Measurements from ENCODE around the gene RNF150.

The RNF150 gene

DNA sequence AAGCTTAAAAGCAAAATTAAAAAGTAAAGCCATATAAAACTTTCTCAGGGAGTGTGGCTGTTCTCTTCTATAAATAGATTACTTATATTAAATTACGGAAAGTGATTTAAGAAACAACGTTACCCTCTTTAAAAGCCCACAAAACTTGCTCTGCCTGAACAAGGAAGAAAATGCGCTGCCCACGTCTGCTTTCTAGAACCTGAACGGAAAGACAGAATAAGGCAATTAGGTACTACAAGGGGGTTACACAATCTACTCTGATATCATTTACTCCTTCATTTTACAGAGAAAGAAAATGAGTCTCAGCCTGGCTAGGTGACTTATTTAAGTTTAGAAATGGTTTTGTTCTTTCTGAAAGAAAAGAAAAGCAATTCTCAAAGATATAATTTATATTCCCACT is 147.2 kb downstream of the RNF150 start:
- Histone ChIP-seq H3K9me2 (replicated peaks; ENCODE audit: low read depth, low read length) (no peaks in the 10 kb centered on the region), H3K4me1 (ENCODE audit: insufficient read depth, low read length, poor library complexity, severe bottlenecking) (peaks cover 8% of the 10 kb centered on the region), H3K9me3 (ENCODE audit: insufficient read depth, low read depth, low read length) (no peaks in the 10 kb centered on the region), H3K4me3 (ENCODE audit: low read length, poor library complexity, severe bottlenecking) (no peak overlapping the region), H4K20me1 (ENCODE audit: insufficient read depth, low read length, poor library complexity, severe bottlenecking) (no peaks in the 10 kb centered on the region), H3K27me3 (ENCODE audit: insufficient read depth, low read length, poor library complexity, severe bottlenecking) (no peaks in the 10 kb centered on the region), H3K36me3 (ENCODE audit: insufficient read depth, low read length) (no peaks in the 10 kb centered on the region), H3K9ac (ENCODE audit: low read depth, low read length, poor library complexity, severe bottlenecking) (no peak overlapping the region), H3K79me2 (ENCODE audit: insufficient read depth, low read length) (no peaks in the 10 kb centered on the region), H3F3A (ENCODE audit: low read depth) (no peaks in the 10 kb centered on the region), H3K4me2 (ENCODE audit: low read depth, low read length, poor library complexity, severe bottlenecking) (no peak overlapping the region), H2AFZ (ENCODE audit: low read length) (no peak overlapping the region)
- TF ChIP-seq, protein P1, sequence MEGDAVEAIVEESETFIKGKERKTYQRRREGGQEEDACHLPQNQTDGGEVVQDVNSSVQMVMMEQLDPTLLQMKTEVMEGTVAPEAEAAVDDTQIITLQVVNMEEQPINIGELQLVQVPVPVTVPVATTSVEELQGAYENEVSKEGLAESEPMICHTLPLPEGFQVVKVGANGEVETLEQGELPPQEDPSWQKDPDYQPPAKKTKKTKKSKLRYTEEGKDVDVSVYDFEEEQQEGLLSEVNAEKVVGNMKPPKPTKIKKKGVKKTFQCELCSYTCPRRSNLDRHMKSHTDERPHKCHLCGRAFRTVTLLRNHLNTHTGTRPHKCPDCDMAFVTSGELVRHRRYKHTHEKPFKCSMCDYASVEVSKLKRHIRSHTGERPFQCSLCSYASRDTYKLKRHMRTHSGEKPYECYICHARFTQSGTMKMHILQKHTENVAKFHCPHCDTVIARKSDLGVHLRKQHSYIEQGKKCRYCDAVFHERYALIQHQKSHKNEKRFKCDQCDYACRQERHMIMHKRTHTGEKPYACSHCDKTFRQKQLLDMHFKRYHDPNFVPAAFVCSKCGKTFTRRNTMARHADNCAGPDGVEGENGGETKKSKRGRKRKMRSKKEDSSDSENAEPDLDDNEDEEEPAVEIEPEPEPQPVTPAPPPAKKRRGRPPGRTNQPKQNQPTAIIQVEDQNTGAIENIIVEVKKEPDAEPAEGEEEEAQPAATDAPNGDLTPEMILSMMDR (conservative IDR thresholded peaks at IDR 0.05; ENCODE audit: low read length): no peak
- no peak for TF ChIP-seq EZH2phosphoT487 (IDR thresholded peaks at IDR 0.05; ENCODE audit: borderline replicate concordance)

DNA sequence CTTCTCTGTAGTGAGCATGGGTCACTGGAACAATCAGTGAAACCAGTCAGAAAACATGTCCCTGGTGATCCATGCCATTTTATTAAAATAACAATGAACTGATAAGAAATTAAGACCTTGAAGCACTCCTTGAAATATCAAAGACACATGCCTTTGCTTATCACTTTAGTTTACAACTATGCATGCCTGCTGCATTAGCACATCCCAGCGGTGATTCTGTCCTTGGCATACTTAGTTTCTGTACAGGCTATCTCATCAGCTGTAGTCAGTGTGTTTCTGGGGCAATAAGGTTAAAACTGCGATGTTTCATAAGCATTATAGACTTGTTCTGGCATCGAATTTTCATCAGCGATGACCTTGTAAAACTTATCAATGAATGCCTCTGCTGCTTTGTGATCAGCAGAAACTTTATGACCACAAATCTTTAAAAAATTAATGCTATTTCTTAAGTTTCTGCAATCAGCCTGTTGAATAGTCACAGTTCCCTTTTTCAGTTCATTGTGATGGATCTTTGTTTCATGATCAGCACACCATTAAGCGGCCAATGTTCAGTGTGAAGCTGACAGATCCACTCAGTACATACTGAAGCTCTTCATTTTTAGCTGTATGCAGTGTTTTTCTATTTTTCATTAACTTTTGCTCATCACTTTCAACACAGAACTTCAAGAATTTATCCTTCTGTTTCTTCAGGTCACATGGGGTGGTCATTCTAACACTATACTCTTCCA is 150.5 kb downstream of the RNF150 start:
- Histone ChIP-seq H3K79me2 (ENCODE audit: insufficient read depth, low read length) (no peaks in the 10 kb centered on the region), H3K9me3 (ENCODE audit: insufficient read depth, low read depth, low read length) (no peaks in the 10 kb centered on the region), H3K9ac (ENCODE audit: low read depth, low read length, poor library complexity, severe bottlenecking) (no peak overlapping the region), H3K4me1 (ENCODE audit: insufficient read depth, low read length, poor library complexity, severe bottlenecking) (peaks cover 8% of the 10 kb centered on the region), H2AFZ (ENCODE audit: low read length) (no peak overlapping the region), H3K36me3 (ENCODE audit: insufficient read depth, low read length) (no peaks in the 10 kb centered on the region), H3K4me3 (ENCODE audit: low read length, poor library complexity, severe bottlenecking) (no peak overlapping the region), H3K4me2 (ENCODE audit: low read depth, low read length, poor library complexity, severe bottlenecking) (no peak overlapping the region), H3K9me2 (replicated peaks; ENCODE audit: low read depth, low read length) (no peaks in the 10 kb centered on the region), H3F3A (ENCODE audit: low read depth) (no peaks in the 10 kb centered on the region), H4K20me1 (ENCODE audit: insufficient read depth, low read length, poor library complexity, severe bottlenecking) (no peaks in the 10 kb centered on the region), H3K27me3 (ENCODE audit: insufficient read depth, low read length, poor library complexity, severe bottlenecking) (no peaks in the 10 kb centered on the region)
- no peak for TF ChIP-seq EZH2phosphoT487 (IDR thresholded peaks at IDR 0.05; ENCODE audit: borderline replicate concordance)
- TF ChIP-seq, protein P1 (conservative IDR thresholded peaks at IDR 0.05; ENCODE audit: low read length): no peak

DNA sequence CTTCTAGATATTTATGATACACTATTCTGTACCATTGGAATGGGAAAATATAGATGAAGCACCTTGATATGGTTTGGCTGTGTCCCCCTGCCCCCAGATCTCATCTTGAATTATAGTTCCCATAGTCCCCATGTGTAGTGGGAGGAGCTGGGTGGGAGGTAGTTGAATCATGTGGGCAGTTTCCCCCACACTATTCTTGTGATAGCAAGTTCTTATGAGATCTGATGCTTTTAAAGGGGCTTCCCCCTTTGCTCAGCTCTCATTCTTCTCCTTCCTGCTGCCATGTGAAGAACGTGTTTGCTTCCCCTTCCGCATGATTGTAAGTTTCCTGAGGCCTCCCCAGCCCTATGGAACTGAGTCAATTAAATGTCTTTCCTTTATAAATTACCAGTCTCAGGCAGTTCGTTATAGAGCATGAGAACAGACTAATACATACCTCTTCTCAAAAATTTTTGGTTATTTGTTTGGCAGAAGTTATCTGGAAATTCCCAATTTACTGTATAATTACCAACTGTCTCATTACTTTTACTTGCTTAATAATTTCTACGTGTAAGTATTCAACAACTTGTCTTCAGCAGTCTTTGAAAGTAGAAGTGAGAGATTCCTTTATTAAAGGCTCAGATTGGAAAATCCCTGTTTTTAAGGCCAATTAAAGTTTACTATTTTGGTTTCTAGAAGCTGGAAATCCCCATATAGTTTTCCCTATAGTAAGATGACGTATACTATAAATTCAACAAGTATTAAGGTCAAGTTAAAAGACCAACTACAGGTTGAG is 152.7 kb downstream of the RNF150 start:
- Histone ChIP-seq H3K4me1 (ENCODE audit: insufficient read depth, low read length, poor library complexity, severe bottlenecking) (peaks cover 8% of the 10 kb centered on the region), H3K4me2 (ENCODE audit: low read depth, low read length, poor library complexity, severe bottlenecking) (no peak overlapping the region), H3K9me2 (replicated peaks; ENCODE audit: low read depth, low read length) (no peaks in the 10 kb centered on the region), H3K36me3 (ENCODE audit: insufficient read depth, low read length) (no peaks in the 10 kb centered on the region), H3K9me3 (ENCODE audit: insufficient read depth, low read depth, low read length) (no peaks in the 10 kb centered on the region), H3K79me2 (ENCODE audit: insufficient read depth, low read length) (no peaks in the 10 kb centered on the region), H2AFZ (ENCODE audit: low read length) (no peak overlapping the region), H3K9ac (ENCODE audit: low read depth, low read length, poor library complexity, severe bottlenecking) (no peak overlapping the region), H4K20me1 (ENCODE audit: insufficient read depth, low read length, poor library complexity, severe bottlenecking) (no peaks in the 10 kb centered on the region), H3F3A (ENCODE audit: low read depth) (no peaks in the 10 kb centered on the region), H3K4me3 (ENCODE audit: low read length, poor library complexity, severe bottlenecking) (no peak overlapping the region), H3K27me3 (ENCODE audit: insufficient read depth, low read length, poor library complexity, severe bottlenecking) (no peaks in the 10 kb centered on the region)
- TF ChIP-seq, protein P1 (conservative IDR thresholded peaks at IDR 0.05; ENCODE audit: low read length): no peak
- TF ChIP-seq EZH2phosphoT487 (IDR thresholded peaks at IDR 0.05; ENCODE audit: borderline replicate concordance): no peak
